Measurements from ENCODE around the gene HSF4.
"Not testable (repeated sequence)": the region's sequence is repeated elsewhere in the genome, so short reads cannot be mapped to it uniquely, and the experiment has no call there.

Gene HSF4, protein sequence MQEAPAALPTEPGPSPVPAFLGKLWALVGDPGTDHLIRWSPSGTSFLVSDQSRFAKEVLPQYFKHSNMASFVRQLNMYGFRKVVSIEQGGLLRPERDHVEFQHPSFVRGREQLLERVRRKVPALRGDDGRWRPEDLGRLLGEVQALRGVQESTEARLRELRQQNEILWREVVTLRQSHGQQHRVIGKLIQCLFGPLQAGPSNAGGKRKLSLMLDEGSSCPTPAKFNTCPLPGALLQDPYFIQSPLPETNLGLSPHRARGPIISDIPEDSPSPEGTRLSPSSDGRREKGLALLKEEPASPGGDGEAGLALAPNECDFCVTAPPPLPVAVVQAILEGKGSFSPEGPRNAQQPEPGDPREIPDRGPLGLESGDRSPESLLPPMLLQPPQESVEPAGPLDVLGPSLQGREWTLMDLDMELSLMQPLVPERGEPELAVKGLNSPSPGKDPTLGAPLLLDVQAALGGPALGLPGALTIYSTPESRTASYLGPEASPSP

GRCh38 chr16:67164599-67165061 is at the start of gene HSF4:
Gene HSF4 (plus strand): TSS chr16:67164745. CDS start chr16:67164812, 67 bp downstream.
- H3K4me1 Mint-ChIP-seq (ENCODE audit: low read depth): peaks cover 45% of the 10 kb centered on the region
- peak within 1 kb of the TSS; percentile 38 for H3K4me3 Mint-ChIP-seq
- H3K27ac Mint-ChIP-seq: no peak within 1 kb of the TSS
- H3K36me3 Mint-ChIP-seq (ENCODE audit: low read depth): peaks cover 11% of the 10 kb centered on the region
- peaks cover 77% of the 10 kb centered on the region for H3K27me3 Mint-ChIP-seq
- H3K9me3 Mint-ChIP-seq: no peaks in the 10 kb centered on the region
- no peak for DNase-seq

DNA sequence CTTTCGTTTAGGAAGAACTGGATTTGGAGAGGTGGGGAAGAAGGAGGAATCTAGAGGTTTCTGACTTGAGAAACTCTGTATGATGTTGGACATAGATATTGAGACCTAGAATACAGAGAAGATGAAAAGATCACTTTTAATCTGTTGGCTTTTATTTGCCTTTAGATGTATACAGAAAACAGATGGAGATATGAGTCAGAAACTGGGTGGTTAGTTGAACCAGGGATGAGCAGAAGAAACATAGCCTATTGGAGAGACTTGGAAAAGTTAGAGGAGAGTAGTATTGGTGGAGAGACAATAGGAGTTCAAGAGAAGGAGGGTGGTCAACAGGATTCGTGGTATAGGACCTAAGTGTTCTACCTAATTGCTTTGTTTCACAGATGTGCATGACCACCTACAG is 49.8 kb upstream of the HSF4 start:
- H3K9me3 Mint-ChIP-seq: no peaks in the 10 kb centered on the region
- peak overlapping the region; percentile 26 for H3K27ac Mint-ChIP-seq
- no peak overlapping the region for H3K4me3 Mint-ChIP-seq
- H3K27me3 Mint-ChIP-seq: no peaks in the 10 kb centered on the region
- no peak for DNase-seq
- peaks cover 64% of the 10 kb centered on the region for H3K36me3 Mint-ChIP-seq (ENCODE audit: low read depth)
- H3K4me1 Mint-ChIP-seq (ENCODE audit: low read depth): peaks cover 44% of the 10 kb centered on the region

- DNase-seq: no peak
- Mint-ChIP-seq H3K9me3 (no peaks in the 10 kb centered on the region), H3K27ac (no peak overlapping the region), H3K4me3 (no peak overlapping the region), H3K27me3 (no peaks in the 10 kb centered on the region), H3K36me3 (ENCODE audit: low read depth) (peaks cover 66% of the 10 kb centered on the region), H3K4me1 (ENCODE audit: low read depth) (peaks cover 44% of the 10 kb centered on the region)
Observed at GRCh38 chr16:67115639-67116038, 48.9 kb upstream of the HSF4 start.

DNA sequence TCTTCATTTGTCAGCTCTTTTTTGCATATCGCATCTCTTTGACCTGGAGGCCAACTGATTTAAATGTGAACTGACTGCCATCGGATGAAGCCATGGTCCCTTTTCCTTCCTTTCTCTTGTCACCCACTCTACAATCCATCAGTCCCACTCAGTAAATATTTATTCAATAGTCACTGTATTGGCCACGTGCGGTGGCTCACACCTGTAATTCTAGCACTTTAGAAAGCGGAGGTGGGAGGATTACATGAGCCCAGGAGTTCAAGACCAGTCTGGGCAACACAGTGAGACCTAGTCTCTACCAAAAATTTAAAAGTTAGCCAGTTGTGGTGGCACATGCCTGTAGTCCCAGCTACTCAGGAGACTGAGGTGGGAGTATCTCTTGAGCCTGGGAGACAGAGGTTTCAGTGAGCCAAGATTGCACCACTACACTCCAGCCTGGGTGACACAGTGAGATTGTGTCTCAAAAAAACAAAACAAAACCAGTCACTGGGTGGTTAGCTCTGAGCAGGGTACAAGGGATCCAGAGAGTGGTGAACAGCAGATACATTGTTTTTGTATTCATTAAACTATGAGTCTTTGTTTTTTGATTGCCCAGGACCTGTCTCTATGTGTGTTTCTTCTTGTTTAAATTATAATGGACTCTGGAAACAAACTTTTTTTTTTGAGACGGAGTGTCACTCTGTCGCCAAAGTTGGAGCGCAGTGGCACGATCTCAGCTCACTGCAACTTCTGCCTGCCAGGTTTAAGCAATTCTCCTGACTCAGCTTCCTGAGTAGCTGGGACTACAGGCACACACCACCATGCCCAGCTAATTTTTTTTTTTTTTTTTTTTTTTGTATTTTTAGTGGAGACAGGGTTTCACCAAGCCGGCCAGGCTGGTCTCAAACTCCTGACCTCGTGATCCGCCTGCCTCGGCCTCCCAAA is 47.9 kb upstream of the HSF4 start:
- H3K4me3 Mint-ChIP-seq: no peak overlapping the region
- H3K27ac Mint-ChIP-seq: no peak overlapping the region
- peaks cover 68% of the 10 kb centered on the region for H3K36me3 Mint-ChIP-seq (ENCODE audit: low read depth)
- no peaks in the 10 kb centered on the region for H3K27me3 Mint-ChIP-seq
- no peaks in the 10 kb centered on the region for H3K9me3 Mint-ChIP-seq
- no peak for DNase-seq
- H3K4me1 Mint-ChIP-seq (ENCODE audit: low read depth): peaks cover 36% of the 10 kb centered on the region

DNA sequence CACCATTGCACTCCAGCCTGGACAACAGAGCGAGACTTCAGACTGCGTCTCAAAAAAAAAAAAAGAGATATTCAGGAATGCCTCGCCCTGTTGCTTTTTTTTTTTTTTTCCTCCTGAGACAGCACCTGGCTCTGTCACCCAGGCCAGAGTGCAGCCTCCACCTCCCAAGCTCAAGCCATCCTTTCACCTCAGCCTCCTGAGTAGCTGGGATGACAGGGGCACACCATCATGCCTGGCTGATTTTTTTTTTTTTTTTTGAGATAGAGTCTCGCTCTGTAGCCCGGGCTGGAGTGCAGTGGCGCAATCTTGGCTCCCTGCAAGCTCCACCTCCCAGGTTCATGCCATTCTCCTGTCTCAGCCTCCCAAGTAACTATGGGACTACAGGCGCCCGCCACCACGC is 46.8 kb upstream of the HSF4 start:
- no peak for DNase-seq
- Mint-ChIP-seq H3K4me1 (ENCODE audit: low read depth) (peaks cover 26% of the 10 kb centered on the region), H3K9me3 (no peaks in the 10 kb centered on the region), H3K4me3 (no peak overlapping the region), H3K36me3 (ENCODE audit: low read depth) (peaks cover 69% of the 10 kb centered on the region), H3K27me3 (no peaks in the 10 kb centered on the region), H3K27ac (no peak overlapping the region)

GRCh38 chr16:67120025-67120424 is 44.5 kb upstream of the HSF4 start:
- Mint-ChIP-seq H3K36me3 (ENCODE audit: low read depth) (peaks cover 75% of the 10 kb centered on the region), H3K27ac (no peak overlapping the region), H3K4me1 (ENCODE audit: low read depth) (peaks cover 10% of the 10 kb centered on the region), H3K4me3 (no peak overlapping the region), H3K9me3 (no peaks in the 10 kb centered on the region), H3K27me3 (no peaks in the 10 kb centered on the region)
- DNase-seq: no peak

- H3K9me3 Mint-ChIP-seq; DNase-seq; H3K27ac Mint-ChIP-seq; H3K27me3 Mint-ChIP-seq; H3K4me1 Mint-ChIP-seq (ENCODE audit: low read depth); H3K4me3 Mint-ChIP-seq: not testable (repeated sequence)
- peaks cover 76% of the 10 kb centered on the region for H3K36me3 Mint-ChIP-seq (ENCODE audit: low read depth)
Observed at GRCh38 chr16:67122799-67123198, 41.7 kb upstream of the HSF4 start.

- H3K4me3 Mint-ChIP-seq: no peak overlapping the region
- no peak overlapping the region for H3K27ac Mint-ChIP-seq
- H3K9me3 Mint-ChIP-seq: no peaks in the 10 kb centered on the region
- H3K4me1 Mint-ChIP-seq (ENCODE audit: low read depth): no peaks in the 10 kb centered on the region
- H3K27me3 Mint-ChIP-seq: no peaks in the 10 kb centered on the region
- peaks cover 84% of the 10 kb centered on the region for H3K36me3 Mint-ChIP-seq (ENCODE audit: low read depth)
- DNase-seq: no peak
Observed at GRCh38 chr16:67128417-67128816, 36.1 kb upstream of the HSF4 start.

- Mint-ChIP-seq H3K4me3 (no peak overlapping the region), H3K36me3 (ENCODE audit: low read depth) (peaks cover 83% of the 10 kb centered on the region), H3K27me3 (no peaks in the 10 kb centered on the region), H3K27ac (no peak overlapping the region), H3K4me1 (ENCODE audit: low read depth) (no peaks in the 10 kb centered on the region), H3K9me3 (no peaks in the 10 kb centered on the region)
- no peak for DNase-seq
Observed at GRCh38 chr16:67128887-67129286, 35.7 kb upstream of the HSF4 start.

GRCh38 chr16:67129422-67129821 is 35.1 kb upstream of the HSF4 start:
- peaks cover 83% of the 10 kb centered on the region for H3K36me3 Mint-ChIP-seq (ENCODE audit: low read depth)
- no peaks in the 10 kb centered on the region for H3K9me3 Mint-ChIP-seq
- DNase-seq: no peak
- H3K27ac Mint-ChIP-seq: no peak overlapping the region
- H3K4me1 Mint-ChIP-seq (ENCODE audit: low read depth): no peaks in the 10 kb centered on the region
- H3K4me3 Mint-ChIP-seq: no peak overlapping the region
- no peaks in the 10 kb centered on the region for H3K27me3 Mint-ChIP-seq

DNA sequence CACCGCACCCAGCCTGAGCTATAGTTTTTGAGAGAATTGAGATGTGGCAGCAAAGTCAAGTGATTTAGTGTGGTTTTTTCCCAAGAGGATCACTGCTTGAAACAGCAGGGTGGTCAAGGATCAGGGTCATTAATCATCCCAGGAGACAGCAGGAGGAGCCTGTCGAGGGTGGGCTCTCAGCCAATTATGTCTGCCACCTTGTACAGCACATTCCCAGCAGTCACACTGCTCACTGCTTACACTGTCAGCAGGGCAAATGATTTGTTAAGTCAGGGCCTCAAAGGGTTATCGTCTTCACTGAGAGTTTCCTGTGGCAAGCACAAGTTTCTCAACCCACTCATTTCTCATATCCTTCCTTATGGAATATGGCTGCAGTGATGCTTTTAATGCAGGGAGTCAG is 26.9 kb upstream of the HSF4 start:
- no peak for DNase-seq
- H3K9me3 Mint-ChIP-seq: no peaks in the 10 kb centered on the region
- H3K27ac Mint-ChIP-seq: no peak overlapping the region
- H3K4me1 Mint-ChIP-seq (ENCODE audit: low read depth): no peaks in the 10 kb centered on the region
- H3K36me3 Mint-ChIP-seq (ENCODE audit: low read depth): peaks cover 94% of the 10 kb centered on the region
- H3K4me3 Mint-ChIP-seq: no peak overlapping the region
- no peaks in the 10 kb centered on the region for H3K27me3 Mint-ChIP-seq

DNA sequence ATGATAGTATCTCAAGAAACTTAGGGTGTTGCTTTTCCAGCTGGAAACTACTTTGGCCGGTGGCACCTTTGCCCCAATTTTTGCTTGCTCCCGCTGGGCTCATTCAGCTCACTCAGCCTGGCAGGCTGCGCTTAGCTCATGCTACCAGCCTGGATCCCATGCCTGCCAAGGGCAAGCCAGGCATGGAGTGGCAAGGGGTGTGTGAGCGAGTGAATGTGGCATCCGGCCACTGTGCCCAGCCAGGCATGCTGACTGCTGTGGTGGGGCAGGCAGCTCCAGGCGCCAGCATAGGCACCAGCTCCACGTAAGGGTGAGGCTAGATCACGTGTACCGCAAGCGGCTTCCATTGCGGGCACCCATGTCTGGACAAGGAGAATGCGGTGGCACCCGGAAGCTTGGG is 23.2 kb upstream of the HSF4 start:
- Mint-ChIP-seq H3K9me3 (no peaks in the 10 kb centered on the region), H3K4me3 (no peak overlapping the region), H3K27ac (no peak overlapping the region), H3K27me3 (no peaks in the 10 kb centered on the region), H3K36me3 (ENCODE audit: low read depth) (peaks cover 95% of the 10 kb centered on the region), H3K4me1 (ENCODE audit: low read depth) (no peaks in the 10 kb centered on the region)
- DNase-seq: no peak

GRCh38 chr16:67142342-67142741 is 22.2 kb upstream of the HSF4 start:
- no peak overlapping the region for H3K4me3 Mint-ChIP-seq
- no peak overlapping the region for H3K27ac Mint-ChIP-seq
- no peak for DNase-seq
- peaks cover 94% of the 10 kb centered on the region for H3K36me3 Mint-ChIP-seq (ENCODE audit: low read depth)
- no peaks in the 10 kb centered on the region for H3K27me3 Mint-ChIP-seq
- H3K4me1 Mint-ChIP-seq (ENCODE audit: low read depth): no peaks in the 10 kb centered on the region
- H3K9me3 Mint-ChIP-seq: no peaks in the 10 kb centered on the region

GRCh38 chr16:67144943-67145342 is 19.6 kb upstream of the HSF4 start:
- H3K4me1 Mint-ChIP-seq (ENCODE audit: low read depth): no peaks in the 10 kb centered on the region
- DNase-seq: no peak
- no peaks in the 10 kb centered on the region for H3K9me3 Mint-ChIP-seq
- peaks cover 91% of the 10 kb centered on the region for H3K36me3 Mint-ChIP-seq (ENCODE audit: low read depth)
- no peak overlapping the region for H3K4me3 Mint-ChIP-seq
- H3K27me3 Mint-ChIP-seq: peaks cover 7% of the 10 kb centered on the region
- peak overlapping the region; percentile 5 for H3K27ac Mint-ChIP-seq

DNA sequence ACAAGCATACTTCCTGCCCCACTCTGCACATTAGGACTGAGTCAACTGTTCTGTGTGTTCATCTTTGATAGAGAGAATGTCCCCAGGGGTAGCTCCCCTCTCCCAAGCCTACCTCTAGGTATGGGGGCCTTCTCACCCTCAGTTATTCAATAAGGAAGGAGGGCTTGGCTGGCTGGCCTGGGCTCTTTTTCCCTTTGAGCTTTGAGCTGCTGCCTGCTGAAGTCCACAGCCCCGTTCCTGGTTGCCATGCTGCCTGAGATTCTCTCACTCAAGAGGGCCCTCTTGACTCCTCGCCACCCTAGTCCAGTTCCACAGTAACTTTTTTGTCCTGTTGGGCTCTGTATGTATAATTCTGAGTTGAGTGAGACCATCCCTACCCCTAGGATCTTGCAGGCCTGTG is 18.8 kb upstream of the HSF4 start:
- Mint-ChIP-seq H3K9me3 (no peaks in the 10 kb centered on the region), H3K27ac (no peak overlapping the region), H3K36me3 (ENCODE audit: low read depth) (peaks cover 83% of the 10 kb centered on the region), H3K27me3 (peaks cover 7% of the 10 kb centered on the region), H3K4me3 (no peak overlapping the region), H3K4me1 (ENCODE audit: low read depth) (no peaks in the 10 kb centered on the region)
- DNase-seq: no peak
